HCT116 (cell line): ENCODE data around the gene MMADHC. TPM values are rescaled to one million over a fixed set of nuclear protein-coding genes. Genes with fewer than 3 reads are reported as not detected.

Source experiments
- ATAC-seq: fragments of 200-7000 bp; cut with Tn5 transposase; 2 replicates; pipeline ENCODE4 v1.9.1; 2020; ENCODE audit warnings: mild to moderate bottlenecking, moderate library complexity
- BruUV-seq: library from RNA; stranded (reverse); fragments of 400-500 nt; replicated peaks from 2 replicates; lab custom pipeline; 2021; lab: Mats Ljungman, UMichigan
- CTCF ChIA-PET: fragments of 300-600 bp; sonication (Branson Sonifier 250); formaldehyde crosslinking; loops from one replicate; lab custom pipeline; 2021; ENCODE audit warnings: antibody characterized with exemption; lab: Charles Lee
- POLR2A ChIA-PET: fragments of 300-600, 350-600 bp; sonication (Branson Sonifier 250); formaldehyde crosslinking; loops from one replicate; lab custom pipeline; 2021; ENCODE audit warnings: antibody characterized with exemption; lab: Charles Lee
- RAD21 ChIA-PET, 2 experiments: fragments of 300-600 bp; sonication (Branson Sonifier 250); formaldehyde crosslinking; loops; one replicate each; lab custom pipeline; 2023; ENCODE audit warnings: low total read pairs in 2 of 2; ENCODE audit not compliant: uncharacterized antibody in 2 of 2, unreplicated experiment in 2 of 2, low non-redundant PET in 1 of 2; lab: Charles Lee
- DNase-seq: peaks from one replicate; pipeline ENCODE4 v3.0.0-alpha.2; 2010; ENCODE audit warnings: low read depth, low spot score
- H2AFZ ChIP-seq: fragments of 200-600 bp; shearing (Covaris generic), sonication (generic); 2 replicates; pipeline ENCODE4 v1.6.1; 2017; ENCODE audit warnings: low read depth, mixed run types, mixed read lengths, antibody characterized with exemption, low read length; ENCODE audit not compliant: poor library complexity, severe bottlenecking
- H3K27ac ChIP-seq: 2 replicates; pipeline ENCODE4 v1.5.1; 2012; ENCODE audit warnings: low read depth, low read length
- H3K27me3 ChIP-seq: fragments of 200-600 bp; sonication (generic); 2 replicates; pipeline ENCODE4 v1.6.1; 2016; ENCODE audit warnings: mixed run types, low read length, mixed read lengths; ENCODE audit not compliant: insufficient read depth
- H3K36me3 ChIP-seq, 2 experiments: fragments of 200-500 bp in 1 of 2; fragments of 200-600 bp in 1 of 2; sonication (Bioruptor generic) in 1 of 2; sonication (generic) in 1 of 2; 2 replicates each; pipeline versions ENCODE4 v1.5.1 to v1.6.1; 2014 to 2016; ENCODE audit warnings: low read length in 2 of 2, inconsistent platforms in 1 of 2, mixed read lengths in 1 of 2, mixed run types in 1 of 2; ENCODE audit not compliant: insufficient read depth in 2 of 2, control insufficient read depth in 1 of 2
- H3K4me1 ChIP-seq, 2 experiments: fragments of 200-600 bp in 1 of 2; sonication (generic) in 1 of 2; 2 replicates each; pipeline versions ENCODE4 v1.5.1 to v1.6.1; 2012 to 2017; ENCODE audit warnings: low read length in 2 of 2, inconsistent platforms in 1 of 2, mild to moderate bottlenecking in 1 of 2, mixed read lengths in 1 of 2, mixed run types in 1 of 2, moderate library complexity in 1 of 2; ENCODE audit not compliant: insufficient read depth in 2 of 2, control insufficient read depth in 1 of 2
- H3K4me2 ChIP-seq: fragments of 200-600 bp; sonication (generic); 2 replicates; pipeline ENCODE4 v1.6.1; 2017; ENCODE audit warnings: mixed run types, low read length, mixed read lengths
- H3K4me3 ChIP-seq, 2 experiments: fragments of 200-600 bp in 1 of 2; sonication (generic) in 1 of 2; replicated peaks in 1 of 2; 2 replicates each; pipeline ENCODE4 v1.5.1; 2011 to 2016; ENCODE audit warnings: low read length in 2 of 2, control low read depth in 1 of 2, low read depth in 1 of 2, mild to moderate bottlenecking in 1 of 2, mixed read lengths in 1 of 2, mixed run types in 1 of 2
- H3K79me2 ChIP-seq: fragments of 200-600 bp; sonication (generic); 2 replicates; pipeline ENCODE4 v1.6.1; 2017; ENCODE audit warnings: mild to moderate bottlenecking, mixed run types, low read length, moderate library complexity, mixed read lengths; ENCODE audit not compliant: insufficient read depth
- H3K9ac ChIP-seq: fragments of 200-600 bp; sonication (generic); 2 replicates; pipeline ENCODE4 v1.6.1; 2016; ENCODE audit warnings: low read length, mixed read lengths
- H3K9me2 ChIP-seq: fragments of 200-600 bp; sonication (generic), shearing (Covaris generic); 2 replicates; pipeline ENCODE4 v1.6.1; 2017; ENCODE audit warnings: mixed run types, mild to moderate bottlenecking, moderate library complexity; ENCODE audit not compliant: insufficient read depth
- H3K9me3 ChIP-seq, 2 experiments: fragments of 200-500 bp in 1 of 2; fragments of 200-600 bp in 1 of 2; sonication (Bioruptor generic) in 1 of 2; sonication (generic) in 1 of 2; 2 replicates each; pipeline ENCODE4 v1.6.1; 2014 to 2017; ENCODE audit warnings: low read length in 2 of 2, mixed read lengths in 2 of 2, inconsistent platforms in 1 of 2, low read depth in 1 of 2, mild to moderate bottlenecking in 1 of 2, mixed run types in 1 of 2, moderate library complexity in 1 of 2; ENCODE audit not compliant: control insufficient read depth in 1 of 2, insufficient read depth in 1 of 2
- H4K20me1 ChIP-seq: fragments of 200-600 bp; sonication (generic), shearing (Covaris generic); 2 replicates; pipeline ENCODE4 v1.6.1; 2017; ENCODE audit warnings: mixed run types, mild to moderate bottlenecking, moderate library complexity; ENCODE audit not compliant: insufficient read depth
- ATF3 ChIP-seq: IDR thresholded peaks from 2 replicates; pipeline ENCODE4 v1.6.1; 2012
- CTCF ChIP-seq, 3 experiments: fragments of 200-600 bp in 1 of 3; sonication (generic) in 1 of 3; IDR thresholded peaks in 2 of 3; conservative IDR thresholded peaks in 1 of 3; 2 replicates each; pipeline ENCODE4 v1.5.1; 2012 to 2017; ENCODE audit warnings: low read depth in 2 of 3, low read length in 2 of 3, antibody characterized with exemption in 1 of 3, borderline replicate concordance in 1 of 3, control low read depth in 1 of 3, mild to moderate bottlenecking in 1 of 3, mixed read lengths in 1 of 3, mixed run types in 1 of 3, moderate library complexity in 1 of 3; ENCODE audit not compliant: insufficient read depth in 1 of 3
- EGR1 ChIP-seq: IDR thresholded peaks from 2 replicates; pipeline ENCODE4 v1.6.1; 2012; ENCODE audit warnings: low read depth
- RAD21 ChIP-seq: IDR thresholded peaks from 2 replicates; pipeline ENCODE4 v1.6.1; 2012; ENCODE audit warnings: low read depth, mild to moderate bottlenecking
- ZFX ChIP-seq: fragments of 450-650 bp; IDR thresholded peaks from 2 replicates; pipeline ENCODE4 v1.6.1; 2017
- intact Hi-C: fragments of 100-400 bp; cut with micrococcal nuclease; formaldehyde crosslinking; loops from 2 replicates; pipeline ENCODE4 v1.10.0; 2022
- total RNA-seq: library from RNA; stranded (reverse); gene quantifications from one replicate; pipeline ENCODE4 v1.2.1, GENCODE V29; 2021; ENCODE audit not compliant: unreplicated experiment

Gene MMADHC
- total RNA-seq, 1 experiment from 2014 or later: 135 TPM

- BruUV-seq: no TSS peak
Measured at GRCh38 chr2:149561309-149561926, 26.2 kb downstream of the MMADHC start.

More at GRCh38 chr2:149561309-149561926, 26.2 kb downstream of the MMADHC start:
- Histone ChIP-seq H4K20me1 (no peaks in the 10 kb centered on the region), H3K9me2 (no peaks in the 10 kb centered on the region), H3K4me1 (no peaks in the 10 kb centered on the region), H3K9me3 (no peaks in the 10 kb centered on the region), H3K27me3 (no peaks in the 10 kb centered on the region), H3K27ac (no peak overlapping the region), H2AFZ (no peak overlapping the region), H3K4me3 (no peak overlapping the region), H3K9ac (no peak overlapping the region), H3K36me3 (no peaks in the 10 kb centered on the region), H3K4me2 (no peak overlapping the region), H3K79me2 (no peaks in the 10 kb centered on the region)
- no peak for DNase-seq
- CTCF ChIA-PET: interaction anchor here (0.7 to 1.4 kb wide), 5 partner anchors 11 to 571 kb away, joined by 3 to 17 read pairs (median 4); no protein-coding TSS in a partner anchor
- TF ChIP-seq EGR1: no peak
- peak; percentile 66 to 94 (median 79) for TF ChIP-seq CTCF (IDR thresholded peaks at IDR 0.05 in 2 of 3, conservative IDR thresholded peaks at IDR 0.05 in 1 of 3; ENCODE audit: borderline replicate concordance in 1 of 3, insufficient read depth in 1 of 3, low read depth in 2 of 3, low read length in 2 of 3)
- peak; percentile 82 for TF ChIP-seq RAD21
- TF ChIP-seq ZFX: no peak
- no peak for TF ChIP-seq ATF3
- RAD21 ChIA-PET: interaction anchor here in 1 of 2 experiments (1.1 kb wide), 1 partner anchor 544 kb away, joined by 4 read pairs; no protein-coding TSS in a partner anchor
- intact Hi-C loops: loop anchor here (1.0 to 5.0 kb wide), 3 partner anchors 234 to 544 kb away; no protein-coding TSS in a partner anchor
- no peak for ATAC-seq
- POLR2A ChIA-PET: no interaction called here
